Fibroblast of pulmonary artery (primary cell): Measurements from ENCODE around the gene MCL1.

Experiments
- DNase-seq: peaks from one replicate; pipeline ENCODE4 v3.0.0-alpha.2; 2010; ENCODE audit warnings: low read depth
- H3K4me3 ChIP-seq: replicated peaks from 2 replicates; pipeline ENCODE4 v1.5.1; 2011; ENCODE audit warnings: low read depth, mild to moderate bottlenecking, control low read depth, low read length, moderate library complexity
- TF ChIP-seq, protein P1 (sequence below): IDR thresholded peaks from 2 replicates; pipeline ENCODE4 v1.5.1; 2011; ENCODE audit warnings: mild to moderate bottlenecking, control low read depth, low read length, inconsistent platforms; ENCODE audit errors: missing control alignments

Gene MCL1

GRCh38 chr1:150552128-150552910 is 27.1 kb downstream of the MCL1 start:
- DNase-seq: peak; percentile 98
- TF ChIP-seq, protein P1, sequence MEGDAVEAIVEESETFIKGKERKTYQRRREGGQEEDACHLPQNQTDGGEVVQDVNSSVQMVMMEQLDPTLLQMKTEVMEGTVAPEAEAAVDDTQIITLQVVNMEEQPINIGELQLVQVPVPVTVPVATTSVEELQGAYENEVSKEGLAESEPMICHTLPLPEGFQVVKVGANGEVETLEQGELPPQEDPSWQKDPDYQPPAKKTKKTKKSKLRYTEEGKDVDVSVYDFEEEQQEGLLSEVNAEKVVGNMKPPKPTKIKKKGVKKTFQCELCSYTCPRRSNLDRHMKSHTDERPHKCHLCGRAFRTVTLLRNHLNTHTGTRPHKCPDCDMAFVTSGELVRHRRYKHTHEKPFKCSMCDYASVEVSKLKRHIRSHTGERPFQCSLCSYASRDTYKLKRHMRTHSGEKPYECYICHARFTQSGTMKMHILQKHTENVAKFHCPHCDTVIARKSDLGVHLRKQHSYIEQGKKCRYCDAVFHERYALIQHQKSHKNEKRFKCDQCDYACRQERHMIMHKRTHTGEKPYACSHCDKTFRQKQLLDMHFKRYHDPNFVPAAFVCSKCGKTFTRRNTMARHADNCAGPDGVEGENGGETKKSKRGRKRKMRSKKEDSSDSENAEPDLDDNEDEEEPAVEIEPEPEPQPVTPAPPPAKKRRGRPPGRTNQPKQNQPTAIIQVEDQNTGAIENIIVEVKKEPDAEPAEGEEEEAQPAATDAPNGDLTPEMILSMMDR: no peak
- H3K4me3 ChIP-seq: no peak overlapping the region

- TF ChIP-seq, protein P1: no peak
- no peak overlapping the region for H3K4me3 ChIP-seq
- DNase-seq: no peak
These were observed 27.7 kb downstream of the MCL1 start for GRCh38 chr1:150551784-150552127.

DNA sequence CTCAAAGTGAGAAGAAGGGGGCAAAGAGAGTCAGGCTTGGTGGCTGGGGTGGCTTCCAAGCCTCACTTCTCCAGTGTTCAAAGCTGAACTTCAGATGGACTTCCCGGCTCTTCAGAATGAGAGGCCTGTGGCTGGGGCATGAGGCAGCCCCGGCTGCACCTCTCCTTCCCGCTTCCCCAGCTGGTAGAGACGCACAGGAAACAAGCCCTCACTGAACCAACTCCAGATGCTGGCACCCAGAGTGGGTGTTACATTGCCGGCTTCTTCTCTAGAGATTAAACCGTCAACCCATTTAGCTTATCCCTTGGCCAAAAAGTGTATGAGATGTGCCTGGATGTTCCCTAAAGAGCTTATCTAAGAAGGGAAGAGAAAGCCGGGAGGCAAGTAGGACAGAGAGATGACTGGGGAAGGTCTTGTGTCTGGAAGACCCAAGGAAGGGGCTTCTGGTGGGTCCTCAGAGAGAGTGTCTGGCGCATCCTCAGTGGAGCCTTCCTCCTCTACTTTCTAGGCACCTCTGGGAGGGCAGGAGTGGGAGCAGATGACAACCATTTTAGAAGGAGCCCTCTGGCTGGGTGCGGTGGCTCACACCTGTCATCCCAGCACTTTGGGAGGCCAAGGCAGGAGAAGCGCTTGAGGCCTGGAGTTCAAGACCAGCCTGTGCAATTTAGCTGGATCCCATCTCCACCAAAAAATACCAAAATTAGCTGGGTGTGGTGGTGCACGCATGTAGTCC is 28.2 kb downstream of the MCL1 start:
- peak; percentile 34 for DNase-seq

GRCh38 chr1:150550222-150551050 is 29.0 kb downstream of the MCL1 start:
- no peak for DNase-seq

More for the DNA sequence above, 28.2 kb downstream of the MCL1 start:
- TF ChIP-seq, protein P1: no peak
- no peak overlapping the region for H3K4me3 ChIP-seq

DNA sequence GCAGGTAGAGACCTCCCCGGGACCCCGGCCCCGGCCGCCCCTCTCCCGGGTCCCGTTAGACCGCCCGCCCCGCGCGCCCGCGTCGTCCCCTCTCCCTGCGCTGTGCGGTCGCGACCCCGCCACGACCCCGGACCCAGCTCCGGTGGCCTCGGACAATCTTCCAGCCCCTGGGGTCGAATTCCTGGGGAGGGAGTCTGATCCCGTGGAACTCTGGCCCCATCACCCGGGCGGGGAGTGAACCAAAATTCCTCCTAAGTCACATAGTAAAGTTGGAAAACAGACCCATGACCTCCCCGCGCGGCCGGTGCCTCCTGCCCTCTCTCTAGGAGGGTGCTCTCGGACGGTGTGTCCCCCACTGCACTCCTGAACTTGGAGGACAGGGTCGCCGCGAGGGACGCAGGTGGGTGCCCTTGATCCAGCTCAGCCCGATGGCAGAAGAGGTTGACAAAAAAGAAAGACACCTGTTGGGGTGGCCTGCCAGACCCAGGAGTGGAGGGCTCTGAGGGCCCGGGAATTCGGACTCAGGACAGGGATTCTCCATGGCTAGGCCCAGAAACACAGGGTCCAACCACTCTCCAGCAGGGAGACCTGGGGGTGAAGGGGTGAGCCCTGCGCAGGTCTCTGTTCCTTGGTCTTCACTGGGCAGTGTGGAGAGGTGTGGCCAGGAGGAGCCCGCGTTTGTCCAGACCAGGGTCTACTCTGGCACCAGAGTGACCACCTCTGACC is 29.8 kb downstream of the MCL1 start:
- peak; percentile 33 for DNase-seq
- TF ChIP-seq, protein P1: no peak
- H3K4me3 ChIP-seq: peak overlapping the region; percentile 61

More at GRCh38 chr1:150550222-150551050, 29.0 kb downstream of the MCL1 start:
- peak overlapping the region; percentile 61 for H3K4me3 ChIP-seq
- TF ChIP-seq, protein P1: no peak
